ENCODE results near the gene BRD3.

Gene BRD3

GRCh38 chr9:134057751-134058701, 9.8 kb downstream of the BRD3 start:
- no peak overlapping the region for H3K27ac ChIP-seq (ENCODE audit: low read depth, low read length)
- H3K79me1 ChIP-seq (ENCODE audit: low read length), result peaks cover 26% of the 10 kb centered on the region
- H3K4me1 ChIP-seq (ENCODE audit: control insufficient read depth, low read depth, low read length), result no peaks in the 10 kb centered on the region
- no peak overlapping the region for H4K8ac ChIP-seq (ENCODE audit: low read depth, low read length)
- H3K4me3 ChIP-seq (ENCODE audit: low read length), result no peak overlapping the region
- H2BK5ac ChIP-seq (ENCODE audit: low read length), result no peak overlapping the region
- no peak overlapping the region for H3K23ac ChIP-seq (ENCODE audit: low read length)
- no peak overlapping the region for H3K18ac ChIP-seq (ENCODE audit: low read length)
- H2BK15ac ChIP-seq (replicated peaks; ENCODE audit: low read depth), result no peak overlapping the region
- H2AK5ac ChIP-seq (ENCODE audit: low read length), result no peak overlapping the region
- peaks cover 84% of the 10 kb centered on the region for H3K79me2 ChIP-seq (ENCODE audit: control insufficient read depth, insufficient read depth, low read length)
- H3K9ac ChIP-seq (ENCODE audit: low read length), result no peak overlapping the region
- no peak overlapping the region for H3K4me2 ChIP-seq (ENCODE audit: low read length)
- H3K36me3 ChIP-seq (ENCODE audit: control insufficient read depth, insufficient read depth, low read length), result no peaks in the 10 kb centered on the region
- H2BK120ac ChIP-seq (ENCODE audit: low read depth, low read length), result no peak overlapping the region
- H3K4ac ChIP-seq (ENCODE audit: low read depth, low read length), result no peak overlapping the region
- WGBS (ENCODE audit: extremely low coverage, insufficient coverage, low lambda C conversion rate), result no CpG with 5 or more reads among the region's 28 CpGs
- no peak overlapping the region for H4K5ac ChIP-seq (ENCODE audit: low read length)
- no peak overlapping the region for H3K56ac ChIP-seq (ENCODE audit: low read length)
- no peaks in the 10 kb centered on the region for H3K27me3 ChIP-seq (ENCODE audit: insufficient read depth, low read length, poor library complexity)
- no peak for DNase-seq

- no peak overlapping the region for H2BK5ac ChIP-seq (ENCODE audit: low read length)
- peaks cover 76% of the 10 kb centered on the region for H3K79me2 ChIP-seq (ENCODE audit: control insufficient read depth, insufficient read depth, low read length)
- no peak overlapping the region for H3K23ac ChIP-seq (ENCODE audit: low read length)
- no peak overlapping the region for H3K18ac ChIP-seq (ENCODE audit: low read length)
- DNase-seq, result no peak
- no peak overlapping the region for H2AK5ac ChIP-seq (ENCODE audit: low read length)
- peaks cover 23% of the 10 kb centered on the region for H3K79me1 ChIP-seq (ENCODE audit: low read length)
- H3K9ac ChIP-seq (ENCODE audit: low read length), result no peak overlapping the region
- no peak overlapping the region for H3K4ac ChIP-seq (ENCODE audit: low read depth, low read length)
- H3K56ac ChIP-seq (ENCODE audit: low read length), result no peak overlapping the region
- H3K27ac ChIP-seq (ENCODE audit: low read depth, low read length), result no peak overlapping the region
- no CpG with 5 or more reads among the region's 13 CpGs for WGBS (ENCODE audit: extremely low coverage, insufficient coverage, low lambda C conversion rate)
- no peak overlapping the region for H4K8ac ChIP-seq (ENCODE audit: low read depth, low read length)
- H3K36me3 ChIP-seq (ENCODE audit: control insufficient read depth, insufficient read depth, low read length), result no peaks in the 10 kb centered on the region
- H3K4me3 ChIP-seq (ENCODE audit: low read length), result no peak overlapping the region
- no peak overlapping the region for H4K5ac ChIP-seq (ENCODE audit: low read length)
- no peak overlapping the region for H2BK15ac ChIP-seq (replicated peaks; ENCODE audit: low read depth)
- H3K4me2 ChIP-seq (ENCODE audit: low read length), result no peak overlapping the region
- H3K27me3 ChIP-seq (ENCODE audit: insufficient read depth, low read length, poor library complexity), result no peaks in the 10 kb centered on the region
- no peaks in the 10 kb centered on the region for H3K4me1 ChIP-seq (ENCODE audit: control insufficient read depth, low read depth, low read length)
- no peak overlapping the region for H2BK120ac ChIP-seq (ENCODE audit: low read depth, low read length)
These were observed 10.5 kb downstream of the BRD3 start for GRCh38 chr9:134057307-134057657.

- Histone ChIP-seq H3K79me2 (ENCODE audit: control insufficient read depth, insufficient read depth, low read length) (peaks cover 70% of the 10 kb centered on the region), H3K27ac (ENCODE audit: low read depth, low read length) (no peak overlapping the region), H3K18ac (ENCODE audit: low read length) (no peak overlapping the region), H3K23ac (ENCODE audit: low read length) (no peak overlapping the region), H3K4me1 (ENCODE audit: control insufficient read depth, low read depth, low read length) (no peaks in the 10 kb centered on the region), H3K9ac (ENCODE audit: low read length) (no peak overlapping the region), H3K4me3 (ENCODE audit: low read length) (no peak overlapping the region), H3K79me1 (ENCODE audit: low read length) (peaks cover 23% of the 10 kb centered on the region), H4K8ac (ENCODE audit: low read depth, low read length) (no peak overlapping the region), H3K27me3 (ENCODE audit: insufficient read depth, low read length, poor library complexity) (no peaks in the 10 kb centered on the region), H3K56ac (ENCODE audit: low read length) (no peak overlapping the region), H4K5ac (ENCODE audit: low read length) (no peak overlapping the region), H3K36me3 (ENCODE audit: control insufficient read depth, insufficient read depth, low read length) (peaks cover 1% of the 10 kb centered on the region), H3K4me2 (ENCODE audit: low read length) (no peak overlapping the region), H2BK15ac (replicated peaks; ENCODE audit: low read depth) (no peak overlapping the region), H2BK5ac (ENCODE audit: low read length) (no peak overlapping the region), H3K4ac (ENCODE audit: low read depth, low read length) (no peak overlapping the region), H2AK5ac (ENCODE audit: low read length) (no peak overlapping the region), H2BK120ac (ENCODE audit: low read depth, low read length) (no peak overlapping the region)
- no CpG with 5 or more reads among the region's 23 CpGs for WGBS (ENCODE audit: extremely low coverage, insufficient coverage, low lambda C conversion rate)
- DNase-seq, result no peak
These were observed 11.1 kb downstream of the BRD3 start for GRCh38 chr9:134056483-134057306.

GRCh38 chr9:134055981-134056461, 11.8 kb downstream of the BRD3 start:
- Histone ChIP-seq H3K4me1 (ENCODE audit: control insufficient read depth, low read depth, low read length) (no peaks in the 10 kb centered on the region), H2BK15ac (replicated peaks; ENCODE audit: low read depth) (no peak overlapping the region), H3K4ac (ENCODE audit: low read depth, low read length) (no peak overlapping the region), H3K9ac (ENCODE audit: low read length) (no peak overlapping the region), H3K4me3 (ENCODE audit: low read length) (no peak overlapping the region), H3K56ac (ENCODE audit: low read length) (no peak overlapping the region), H3K23ac (ENCODE audit: low read length) (no peak overlapping the region), H2BK120ac (ENCODE audit: low read depth, low read length) (no peak overlapping the region), H3K4me2 (ENCODE audit: low read length) (no peak overlapping the region), H3K79me2 (ENCODE audit: control insufficient read depth, insufficient read depth, low read length) (peaks cover 64% of the 10 kb centered on the region), H3K36me3 (ENCODE audit: control insufficient read depth, insufficient read depth, low read length) (peaks cover 1% of the 10 kb centered on the region), H3K27me3 (ENCODE audit: insufficient read depth, low read length, poor library complexity) (no peaks in the 10 kb centered on the region), H2AK5ac (ENCODE audit: low read length) (no peak overlapping the region), H4K5ac (ENCODE audit: low read length) (no peak overlapping the region), H3K27ac (ENCODE audit: low read depth, low read length) (no peak overlapping the region), H2BK5ac (ENCODE audit: low read length) (no peak overlapping the region), H3K18ac (ENCODE audit: low read length) (no peak overlapping the region), H3K79me1 (ENCODE audit: low read length) (peaks cover 19% of the 10 kb centered on the region), H4K8ac (ENCODE audit: low read depth, low read length) (no peak overlapping the region)
- no CpG with 5 or more reads among the region's 13 CpGs for WGBS (ENCODE audit: extremely low coverage, insufficient coverage, low lambda C conversion rate)
- DNase-seq, result no peak

- Histone ChIP-seq H2BK15ac (replicated peaks; ENCODE audit: low read depth) (no peak overlapping the region), H3K79me1 (ENCODE audit: low read length) (peaks cover 19% of the 10 kb centered on the region), H3K27me3 (ENCODE audit: insufficient read depth, low read length, poor library complexity) (no peaks in the 10 kb centered on the region), H3K36me3 (ENCODE audit: control insufficient read depth, insufficient read depth, low read length) (peaks cover 5% of the 10 kb centered on the region), H4K8ac (ENCODE audit: low read depth, low read length) (no peak overlapping the region), H3K23ac (ENCODE audit: low read length) (no peak overlapping the region), H2AK5ac (ENCODE audit: low read length) (no peak overlapping the region), H2BK5ac (ENCODE audit: low read length) (no peak overlapping the region), H3K4me1 (ENCODE audit: control insufficient read depth, low read depth, low read length) (no peaks in the 10 kb centered on the region), H3K79me2 (ENCODE audit: control insufficient read depth, insufficient read depth, low read length) (peaks cover 55% of the 10 kb centered on the region), H3K4ac (ENCODE audit: low read depth, low read length) (no peak overlapping the region), H3K56ac (ENCODE audit: low read length) (no peak overlapping the region), H3K27ac (ENCODE audit: low read depth, low read length) (no peak overlapping the region), H3K4me3 (ENCODE audit: low read length) (no peak overlapping the region), H3K9ac (ENCODE audit: low read length) (no peak overlapping the region), H2BK120ac (ENCODE audit: low read depth, low read length) (no peak overlapping the region), H3K18ac (ENCODE audit: low read length) (no peak overlapping the region), H4K5ac (ENCODE audit: low read length) (no peak overlapping the region), H3K4me2 (ENCODE audit: low read length) (no peak overlapping the region)
- no peak for DNase-seq
- WGBS (ENCODE audit: extremely low coverage, insufficient coverage, low lambda C conversion rate), result no CpG with 5 or more reads among the region's 28 CpGs
These were observed 12.7 kb downstream of the BRD3 start for GRCh38 chr9:134054891-134055811.
